OCI-LY7 (cell line): Measurements from ENCODE around the gene SLC9A9.

ENCODE experiments used
- EZH2phosphoT487 ChIP-seq: fragments of 200-600 bp; sonication (generic); IDR thresholded peaks from 2 replicates; pipeline ENCODE4 v1.6.1; 2018; ENCODE audit warnings: low read depth, borderline replicate concordance, mild to moderate bottlenecking, mixed run types, antibody characterized with exemption, low read length, moderate library complexity, mixed read lengths
- TF ChIP-seq, protein P1 (sequence below): fragments of 200-600 bp; sonication (generic); conservative IDR thresholded peaks from 2 replicates; pipeline ENCODE4 v1.5.1; 2014; ENCODE audit warnings: mild to moderate bottlenecking, antibody characterized with exemption, low read length, moderate library complexity, mixed read lengths

GRCh38 chr3:143288944-143289343 is 559.3 kb downstream of the SLC9A9 start:
- TF ChIP-seq, protein P1, sequence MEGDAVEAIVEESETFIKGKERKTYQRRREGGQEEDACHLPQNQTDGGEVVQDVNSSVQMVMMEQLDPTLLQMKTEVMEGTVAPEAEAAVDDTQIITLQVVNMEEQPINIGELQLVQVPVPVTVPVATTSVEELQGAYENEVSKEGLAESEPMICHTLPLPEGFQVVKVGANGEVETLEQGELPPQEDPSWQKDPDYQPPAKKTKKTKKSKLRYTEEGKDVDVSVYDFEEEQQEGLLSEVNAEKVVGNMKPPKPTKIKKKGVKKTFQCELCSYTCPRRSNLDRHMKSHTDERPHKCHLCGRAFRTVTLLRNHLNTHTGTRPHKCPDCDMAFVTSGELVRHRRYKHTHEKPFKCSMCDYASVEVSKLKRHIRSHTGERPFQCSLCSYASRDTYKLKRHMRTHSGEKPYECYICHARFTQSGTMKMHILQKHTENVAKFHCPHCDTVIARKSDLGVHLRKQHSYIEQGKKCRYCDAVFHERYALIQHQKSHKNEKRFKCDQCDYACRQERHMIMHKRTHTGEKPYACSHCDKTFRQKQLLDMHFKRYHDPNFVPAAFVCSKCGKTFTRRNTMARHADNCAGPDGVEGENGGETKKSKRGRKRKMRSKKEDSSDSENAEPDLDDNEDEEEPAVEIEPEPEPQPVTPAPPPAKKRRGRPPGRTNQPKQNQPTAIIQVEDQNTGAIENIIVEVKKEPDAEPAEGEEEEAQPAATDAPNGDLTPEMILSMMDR: no peak
- TF ChIP-seq EZH2phosphoT487: no peak
